Ishikawa (cell line): Measurements from ENCODE around the gene PCLO.

Experiments used
- CREB1 ChIP-seq: IDR thresholded peaks from 2 replicates; pipeline ENCODE4 v1.6.1; 2012; ENCODE audit warnings: low read depth
- EGR1 ChIP-seq: IDR thresholded peaks from 2 replicates; pipeline ENCODE4 v1.6.1; 2012
- EP300 ChIP-seq: IDR thresholded peaks from 2 replicates; pipeline ENCODE4 v1.6.1; 2012; ENCODE audit warnings: borderline replicate concordance
- MAX ChIP-seq: IDR thresholded peaks from 2 replicates; pipeline ENCODE4 v1.6.1; 2012
- REST ChIP-seq: IDR thresholded peaks from 2 replicates; pipeline ENCODE4 v1.6.1; 2012; ENCODE audit warnings: low read depth, mild to moderate bottlenecking
- TAF1 ChIP-seq: IDR thresholded peaks from 2 replicates; pipeline ENCODE4 v1.6.1; 2012; ENCODE audit warnings: low read depth, mild to moderate bottlenecking
- TEAD4 ChIP-seq: IDR thresholded peaks from 2 replicates; pipeline ENCODE4 v1.6.1; 2012

The PCLO gene

DNA sequence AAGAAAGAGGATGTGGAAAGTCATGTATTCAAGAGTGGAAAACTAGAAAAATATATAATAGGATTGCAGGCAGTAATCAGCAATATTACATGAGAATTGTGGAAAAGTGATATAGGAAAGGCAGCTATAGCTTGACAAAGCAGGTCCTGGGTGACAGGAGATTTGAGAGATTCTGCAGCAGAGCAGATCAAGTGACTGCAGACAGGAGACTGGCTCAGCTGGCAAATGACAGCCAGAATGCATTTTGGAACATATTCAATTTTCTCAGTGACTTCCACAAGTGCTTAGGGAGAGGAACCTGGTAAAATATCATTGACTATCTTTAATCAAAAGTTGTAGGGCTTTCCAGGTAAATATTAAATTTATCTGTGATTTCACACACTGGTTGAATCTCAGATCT, 458.6 kb downstream of the PCLO start:
- TF ChIP-seq EP300 (no peak), EGR1 (no peak), CREB1 (no peak), REST (no peak), TEAD4 (no peak), TAF1 (no peak), MAX (no peak)
